Ureter (tissue), 1 donor: ENCODE results near the gene THSD4. TPM values are rescaled to one million over a fixed set of nuclear protein-coding genes. Genes with fewer than 3 reads are reported as not detected.

Experiments
- DNase-seq: peaks from one replicate; pipeline ENCODE4 v3.0.0-alpha.2; 2020; ENCODE audit warnings: low spot score
- total RNA-seq: library from RNA; stranded (reverse); gene quantifications from one replicate; pipeline ENCODE4 v1.2.4, GENCODE V29; 2023
- donor health status: DM: yes; HTN: yes; CAD: no.

Gene THSD4
- total RNA-seq, 1 donor from 2014 or later: 57.9 TPM

DNA sequence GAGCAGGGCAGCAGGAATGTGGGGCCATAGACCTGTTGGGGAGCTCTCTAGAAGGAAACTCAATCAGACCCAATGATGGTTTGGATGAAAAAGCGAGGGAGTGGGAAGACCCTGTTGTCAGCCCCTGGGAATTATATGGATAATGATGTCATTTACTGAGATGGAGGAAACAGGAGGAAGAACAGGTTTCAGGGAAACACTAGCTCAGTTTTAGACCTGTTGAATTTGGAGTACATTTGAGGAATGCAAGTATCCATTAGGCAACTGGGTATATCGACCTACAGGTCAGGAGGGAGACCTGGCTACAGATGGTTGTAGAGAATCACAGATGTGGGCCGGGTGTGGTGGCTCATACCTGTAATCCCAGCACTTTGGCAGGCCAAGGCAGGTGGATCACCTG is 428.1 kb downstream of the THSD4 start:
- DNase-seq: no peak

GRCh38 chr15:71545223-71545760 is 430.0 kb downstream of the THSD4 start:
- no peak for DNase-seq

DNA sequence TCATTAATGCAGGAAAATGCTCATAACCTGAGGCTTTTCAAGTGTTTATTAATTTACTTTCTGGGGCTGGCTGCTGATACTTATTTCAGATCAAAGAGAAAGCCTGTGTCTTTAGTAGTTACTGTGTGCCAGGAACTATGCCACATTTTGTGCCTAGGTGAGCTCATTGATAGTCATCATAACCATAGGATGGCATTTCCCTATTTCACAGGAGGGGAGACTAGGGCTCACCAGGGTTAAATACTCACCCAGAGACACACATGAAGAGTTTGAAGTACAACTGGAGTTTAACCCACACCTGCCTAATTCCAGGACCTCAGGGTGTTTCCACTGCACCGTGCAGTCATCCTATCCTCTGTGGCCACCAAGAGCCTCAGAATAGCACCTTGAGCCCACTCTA is 430.7 kb downstream of the THSD4 start:
- DNase-seq: no peak

GRCh38 chr15:71547011-71547410 is 431.7 kb downstream of the THSD4 start:
- DNase-seq: no peak

DNA sequence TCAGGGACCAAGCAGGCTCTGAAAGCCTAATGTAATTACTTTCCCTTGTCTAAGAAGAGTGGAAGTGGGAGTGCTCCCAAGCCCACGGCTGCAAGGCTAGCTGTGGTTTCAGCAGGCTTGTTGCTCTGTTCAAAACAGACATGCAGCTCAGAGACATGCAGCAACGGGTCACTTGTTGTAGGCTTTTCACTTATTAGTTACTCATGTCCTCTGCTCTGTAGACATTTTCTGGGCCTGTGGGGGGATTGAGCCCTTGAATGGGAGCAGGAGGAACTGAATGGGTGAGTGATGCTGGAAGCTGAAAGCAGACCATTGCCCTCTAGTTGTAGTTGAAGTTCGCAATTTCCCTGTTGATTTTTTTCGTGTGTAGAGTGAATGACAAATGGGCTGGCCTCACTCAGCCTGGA is 433.1 kb downstream of the THSD4 start:
- no peak for DNase-seq

- DNase-seq: no peak
These were observed 433.8 kb downstream of the THSD4 start for GRCh38 chr15:71549091-71549490.

DNA sequence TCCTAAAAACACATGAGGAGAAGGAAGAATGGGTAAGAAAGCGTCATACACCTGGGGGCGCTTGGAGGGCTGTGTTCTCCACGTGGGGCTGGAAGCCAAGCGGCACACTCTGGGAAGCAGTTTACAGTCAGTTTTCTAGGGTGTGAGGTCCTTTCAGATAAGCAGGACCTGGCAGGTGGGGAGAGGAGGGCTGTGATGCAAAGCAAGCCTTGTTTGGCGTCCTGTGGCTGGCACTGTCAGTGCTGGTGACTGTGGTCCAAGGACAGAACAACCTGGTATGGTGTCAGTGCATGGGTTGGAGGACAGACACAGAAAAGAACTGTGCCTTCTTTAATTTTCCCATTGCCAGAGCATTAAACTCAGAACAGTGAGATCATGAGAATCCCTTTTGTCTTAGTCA is 434.4 kb downstream of the THSD4 start:
- DNase-seq: no peak

- no peak for DNase-seq
These were observed 436.3 kb downstream of the THSD4 start for GRCh38 chr15:71551566-71551965.

- no peak for DNase-seq
These were observed 443.8 kb downstream of the THSD4 start for GRCh38 chr15:71559098-71559497.

DNA sequence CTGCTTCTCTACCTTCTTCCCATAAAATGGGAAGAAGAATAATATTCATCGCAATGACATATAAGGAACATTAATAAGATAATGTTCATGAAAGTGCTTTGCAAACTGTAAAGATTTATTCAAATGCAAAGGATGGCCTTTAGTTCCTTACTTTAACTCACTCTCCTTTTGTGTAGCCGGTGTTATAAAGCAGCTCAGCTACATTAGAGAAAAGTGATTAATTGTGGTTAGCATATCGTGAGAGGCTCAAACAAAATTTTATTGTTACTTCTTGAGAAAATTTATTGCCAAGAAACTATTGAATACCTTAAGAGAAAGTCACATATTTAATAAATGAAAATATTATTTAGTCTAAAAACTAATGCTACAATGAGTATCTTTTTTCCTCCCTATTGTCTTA is 444.3 kb downstream of the THSD4 start:
- DNase-seq: no peak

- no peak for DNase-seq
These were observed 447.0 kb downstream of the THSD4 start for GRCh38 chr15:71562251-71562650.

DNA sequence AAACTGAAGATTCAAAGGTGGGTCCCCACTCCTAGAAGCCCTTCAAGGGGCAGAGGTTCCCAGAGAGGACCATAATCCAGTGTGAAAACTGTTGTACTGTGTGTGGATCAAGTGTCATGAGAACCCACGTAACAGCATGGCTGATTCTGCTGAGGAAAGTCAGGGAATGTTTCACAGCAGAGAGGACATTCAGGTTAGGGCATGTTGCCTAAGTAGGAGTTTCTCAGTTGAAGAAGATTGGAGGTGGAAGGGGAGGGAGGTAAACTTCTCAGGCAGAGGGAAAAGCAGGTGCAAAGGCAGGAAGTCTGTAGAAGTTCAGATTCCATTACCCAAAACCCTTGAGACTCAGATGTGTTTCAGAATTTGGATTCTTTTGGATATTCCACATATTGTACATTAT is 448.9 kb downstream of the THSD4 start:
- DNase-seq: no peak

DNA sequence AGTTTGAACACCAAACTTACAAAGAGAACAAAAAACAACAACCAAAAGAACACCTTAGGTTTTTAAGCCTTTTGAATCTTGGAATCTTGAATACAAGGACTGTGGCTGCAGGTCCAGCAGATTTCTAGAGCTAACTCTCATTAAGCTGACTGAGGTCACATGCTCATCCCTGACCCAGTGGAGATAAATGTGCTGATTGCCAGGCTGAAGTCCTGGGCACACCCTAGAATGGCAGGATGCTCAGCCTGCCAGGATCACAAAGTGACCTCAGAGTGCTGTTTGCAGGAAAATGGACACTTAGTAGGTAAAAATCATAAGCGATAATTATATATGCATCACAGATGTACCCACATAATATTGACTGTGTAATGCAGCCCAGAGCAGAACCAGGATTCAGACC is 449.7 kb downstream of the THSD4 start:
- no peak for DNase-seq

DNA sequence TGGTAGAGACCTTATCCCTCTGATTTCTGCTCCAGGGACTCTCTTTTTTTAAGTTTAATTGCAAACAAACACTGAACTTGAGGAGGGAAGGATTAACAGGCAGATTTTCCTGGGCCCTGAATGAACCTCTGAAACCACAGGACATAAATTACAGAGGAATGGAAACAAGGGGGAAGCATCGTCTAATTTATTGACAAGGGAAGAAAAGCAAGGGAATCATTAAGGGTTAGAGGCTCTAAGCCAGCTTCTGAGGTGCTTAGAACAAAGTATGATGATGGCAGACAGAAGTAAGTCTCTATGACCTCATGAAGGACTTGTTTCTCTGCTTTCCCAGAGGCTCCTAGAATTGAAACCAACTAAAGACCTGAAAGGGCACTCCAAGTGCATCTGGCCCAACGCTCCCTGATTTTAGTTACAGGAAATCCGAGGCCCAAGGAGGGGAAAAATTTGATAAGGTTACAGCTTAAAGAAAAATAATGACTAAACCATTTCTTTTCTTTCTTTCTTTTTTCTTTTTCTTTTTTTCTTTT is 450.4 kb downstream of the THSD4 start:
- DNase-seq: no peak

DNA sequence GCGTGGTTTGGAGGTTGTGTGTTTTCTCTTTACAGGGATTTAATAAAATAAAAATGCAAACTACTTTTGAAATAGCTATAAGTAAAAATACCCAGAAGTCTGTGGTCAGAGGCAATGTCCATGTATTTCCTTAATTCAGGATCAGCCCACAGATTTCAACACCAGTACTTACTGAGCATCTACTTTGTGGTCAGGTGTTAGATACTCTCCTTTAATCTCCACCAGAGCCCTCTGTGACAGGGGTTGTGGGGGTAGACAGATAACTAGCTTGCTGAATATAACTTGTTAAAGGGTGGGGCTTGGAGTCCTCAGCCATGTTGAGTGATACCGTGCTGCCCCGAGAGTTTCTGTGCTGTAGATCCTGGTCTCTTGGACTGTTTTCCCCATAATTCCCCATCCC is 451.0 kb downstream of the THSD4 start:
- DNase-seq: no peak

- no peak for DNase-seq
These were observed 451.9 kb downstream of the THSD4 start for GRCh38 chr15:71567173-71567572.

GRCh38 chr15:71568227-71568626 is 453.0 kb downstream of the THSD4 start:
- DNase-seq: no peak

- no peak for DNase-seq
These were observed 455.5 kb downstream of the THSD4 start for GRCh38 chr15:71570736-71571135.

- no peak for DNase-seq
These were observed 456.4 kb downstream of the THSD4 start for GRCh38 chr15:71571641-71572040.

DNA sequence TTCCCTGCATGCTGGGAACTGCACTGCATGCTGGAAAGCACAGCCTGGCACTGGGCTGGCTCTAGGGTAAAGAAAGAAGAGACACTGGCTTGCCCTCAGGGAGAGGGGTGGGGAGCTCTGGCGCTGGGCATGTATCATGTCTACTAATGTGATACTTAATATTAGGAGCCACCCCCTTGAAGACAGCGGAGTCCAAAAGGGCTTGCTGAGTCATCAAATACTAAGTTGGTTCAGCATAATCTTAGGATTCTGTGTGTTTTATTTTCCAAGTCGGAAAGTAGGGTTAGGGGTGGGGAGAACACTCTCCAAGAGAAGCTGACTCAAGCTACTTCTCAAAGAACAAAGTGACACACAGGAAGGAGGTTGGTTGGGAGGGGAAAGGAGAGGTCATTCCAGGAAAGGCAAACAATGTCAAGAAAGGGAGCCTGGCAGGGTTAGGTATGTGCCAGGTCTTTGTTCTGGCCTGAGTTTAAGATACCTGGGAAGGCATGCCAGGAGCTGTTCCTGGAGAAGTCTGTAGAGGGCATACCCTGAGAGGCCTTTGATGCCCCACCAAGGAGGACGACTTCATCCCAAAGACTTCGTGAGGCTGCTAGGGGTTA is 457.3 kb downstream of the THSD4 start:
- no peak for DNase-seq

DNA sequence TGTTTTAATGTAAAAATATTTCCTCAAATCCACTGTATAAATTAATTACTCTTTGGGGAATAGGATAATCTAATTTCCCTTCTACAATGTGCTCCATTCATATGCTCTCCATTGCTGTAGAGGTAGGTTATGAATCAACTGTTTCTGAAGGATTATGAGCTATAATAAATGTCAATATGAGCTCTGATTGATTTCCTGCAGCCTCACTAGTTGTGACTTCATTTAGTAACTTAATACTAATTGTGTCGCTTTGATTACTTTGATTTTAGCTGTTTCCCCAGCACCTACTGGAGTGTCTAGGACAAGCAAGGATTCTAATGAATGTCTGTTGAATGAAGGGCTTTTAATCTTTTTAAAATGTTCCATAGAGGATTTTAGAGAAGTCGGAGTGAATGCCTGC is 458.3 kb downstream of the THSD4 start:
- DNase-seq: no peak

DNA sequence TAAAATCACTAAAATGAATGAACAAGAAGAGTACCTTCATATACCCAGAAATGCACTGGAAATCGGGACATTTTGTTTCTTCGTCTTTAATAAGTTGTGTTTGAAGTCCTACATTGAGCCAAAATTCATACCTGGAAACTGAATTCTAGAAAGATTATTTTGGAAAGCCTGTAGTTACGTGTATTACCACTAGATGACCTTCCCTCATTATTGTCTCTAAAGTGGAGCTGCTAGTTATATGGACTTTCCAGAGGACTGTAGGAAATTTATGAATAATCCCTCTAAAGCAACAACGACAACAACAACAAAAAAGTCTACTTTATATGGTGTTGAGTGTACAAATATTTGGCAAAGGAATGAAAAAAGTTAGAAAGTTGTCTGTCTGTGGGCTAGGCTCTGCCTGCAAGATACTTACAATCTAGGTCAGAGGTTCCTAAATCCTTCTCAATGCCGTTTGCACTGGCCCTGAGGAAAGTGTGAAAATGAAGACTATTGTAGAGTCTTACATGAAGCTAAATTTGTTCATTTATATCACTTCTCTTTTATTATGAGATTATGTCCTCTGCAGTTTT is 460.3 kb downstream of the THSD4 start:
- no peak for DNase-seq

- DNase-seq: no peak
These were observed 461.8 kb downstream of the THSD4 start for GRCh38 chr15:71577071-71577470.
